Mesenchymal stem cell (in vitro differentiated cells and primary cell): ENCODE measurements around the gene RYR2.

ENCODE experiments used
- DNase-seq: peaks from one replicate; pipeline ENCODE4 v3.0.0-alpha.2; 2013
- H2AFZ ChIP-seq: one replicate; pipeline ENCODE4 v1.6.1; 2013; ENCODE audit warnings: low read depth, mild to moderate bottlenecking, control low read depth, inconsistent platforms, low read length, moderate library complexity
- H2AK5ac ChIP-seq: 2 replicates; pipeline ENCODE4 v1.6.1; 2013; ENCODE audit warnings: low read length, moderate library complexity, mild to moderate bottlenecking, inconsistent platforms; ENCODE audit not compliant: severe bottlenecking
- H2BK120ac ChIP-seq: one replicate; pipeline ENCODE4 v1.6.1; 2013; ENCODE audit warnings: low read depth, mild to moderate bottlenecking, inconsistent platforms, low read length, moderate library complexity
- H2BK12ac ChIP-seq, 2 experiments: one replicate each; pipeline ENCODE4 v1.6.1; 2013; ENCODE audit warnings: inconsistent platforms in 2 of 2, low read length in 2 of 2, mild to moderate bottlenecking in 2 of 2, moderate library complexity in 2 of 2, control low read depth in 1 of 2
- H2BK15ac ChIP-seq: one replicate; pipeline ENCODE4 v1.6.1; 2013; ENCODE audit warnings: mild to moderate bottlenecking, low read depth, inconsistent platforms; ENCODE audit not compliant: poor library complexity, severe bottlenecking
- H2BK5ac ChIP-seq: 2 replicates; pipeline ENCODE4 v1.6.1; 2013; ENCODE audit warnings: low read depth, mild to moderate bottlenecking, low read length, control low read depth, inconsistent platforms; ENCODE audit not compliant: poor library complexity, severe bottlenecking
- H3K14ac ChIP-seq, 2 experiments: one replicate each; pipeline ENCODE4 v1.6.1; 2013; ENCODE audit warnings: inconsistent platforms in 2 of 2, low read length in 2 of 2, control low read depth in 1 of 2, mild to moderate bottlenecking in 1 of 2, moderate library complexity in 1 of 2
- H3K18ac ChIP-seq, 2 experiments: one replicate each; pipeline ENCODE4 v1.6.1; 2013; ENCODE audit warnings: inconsistent platforms in 2 of 2, low read length in 2 of 2, control low read depth in 1 of 2, low read depth in 1 of 2, mild to moderate bottlenecking in 1 of 2
- H3K23ac ChIP-seq, 2 experiments: one replicate each; pipeline ENCODE4 v1.6.1; 2013; ENCODE audit warnings: inconsistent platforms in 2 of 2, low read length in 2 of 2, mild to moderate bottlenecking in 2 of 2, moderate library complexity in 2 of 2, control low read depth in 1 of 2
- H3K27ac ChIP-seq: 2 replicates; pipeline ENCODE4 v1.5.1; 2013; ENCODE audit warnings: mild to moderate bottlenecking, moderate library complexity, low read length, control low read depth, inconsistent platforms; ENCODE audit not compliant: poor library complexity, severe bottlenecking
- H3K27me3 ChIP-seq, 2 experiments: 2 replicates each; pipeline versions ENCODE4 v1.6.1 to v1.7.0; 2013; ENCODE audit warnings: low read length in 2 of 2, mild to moderate bottlenecking in 2 of 2, moderate library complexity in 2 of 2, control low read depth in 1 of 2, inconsistent platforms in 1 of 2; ENCODE audit not compliant: control insufficient read depth in 1 of 2, insufficient read depth in 1 of 2
- H3K36me3 ChIP-seq, 2 experiments: 2 replicates each; pipeline versions ENCODE4 v1.6.1 to v1.7.0; 2013; ENCODE audit warnings: low read length in 2 of 2, control low read depth in 1 of 2, inconsistent platforms in 1 of 2, low read depth in 1 of 2, mild to moderate bottlenecking in 1 of 2; ENCODE audit not compliant: insufficient read depth in 2 of 2, control insufficient read depth in 1 of 2
- H3K4ac ChIP-seq, 2 experiments: one replicate each; pipeline ENCODE4 v1.6.1; 2013; ENCODE audit warnings: inconsistent platforms in 2 of 2, low read length in 2 of 2, mild to moderate bottlenecking in 2 of 2, moderate library complexity in 2 of 2, control low read depth in 1 of 2, low read depth in 1 of 2
- H3K4me1 ChIP-seq: 2 replicates; pipeline ENCODE4 v1.6.1; 2013; ENCODE audit warnings: low read depth, low read length, control low read depth; ENCODE audit not compliant: control insufficient read depth, insufficient read depth
- H3K4me2 ChIP-seq: 2 replicates; pipeline ENCODE4 v1.6.1; 2013; ENCODE audit warnings: low read length, mild to moderate bottlenecking, inconsistent platforms; ENCODE audit not compliant: poor library complexity, severe bottlenecking
- H3K4me3 ChIP-seq, 2 experiments: 2 replicates each; pipeline versions ENCODE4 v1.5.1 to v1.7.0; 2013; ENCODE audit warnings: low read length in 2 of 2, mild to moderate bottlenecking in 2 of 2, control low read depth in 1 of 2, low read depth in 1 of 2; ENCODE audit not compliant: insufficient read depth in 1 of 2
- H3K79me1 ChIP-seq: replicated peaks from 2 replicates; pipeline ENCODE4 v1.6.1; 2013; ENCODE audit warnings: mild to moderate bottlenecking, control low read depth, low read length, inconsistent platforms; ENCODE audit not compliant: poor library complexity, severe bottlenecking
- H3K9ac ChIP-seq: 2 replicates; pipeline ENCODE4 v1.7.0; 2013; ENCODE audit warnings: mild to moderate bottlenecking, low read length, moderate library complexity
- H3K9me3 ChIP-seq: 2 replicates; pipeline ENCODE4 v1.7.0; 2013; ENCODE audit warnings: mild to moderate bottlenecking, low read length; ENCODE audit not compliant: control insufficient read depth
- H4K8ac ChIP-seq: one replicate; pipeline ENCODE4 v1.6.1; 2013; ENCODE audit warnings: inconsistent platforms, mild to moderate bottlenecking, low read length, moderate library complexity
- H4K91ac ChIP-seq: one replicate; pipeline ENCODE4 v1.6.1; 2013; ENCODE audit warnings: mild to moderate bottlenecking, low read length, inconsistent platforms
- WGBS: methylation state at CpG from one replicate; pipeline ENCODE4 v1.1.7; 2013; ENCODE audit warnings: mixed read lengths; 5-methylcytosine and 5-hydroxymethylcytosine counted together

Gene RYR2

DNA sequence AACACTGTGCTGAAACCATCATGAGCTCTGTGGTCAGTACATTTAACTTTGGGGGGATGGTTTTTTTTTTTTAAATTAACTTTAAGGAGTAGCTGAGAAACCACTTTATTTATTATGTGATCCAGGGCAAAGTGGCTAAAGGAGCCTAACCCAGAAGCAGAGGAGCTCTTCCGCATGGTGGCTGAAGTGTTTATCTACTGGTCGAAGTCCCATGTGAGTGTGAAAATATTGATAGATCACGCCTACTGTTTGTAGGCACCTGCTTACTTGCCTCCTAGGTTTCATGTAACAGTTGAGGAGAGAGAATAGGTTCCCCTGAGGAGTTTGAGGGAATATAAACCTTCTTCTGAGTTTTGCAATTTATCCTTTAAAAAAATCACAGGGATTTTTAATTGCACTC lies 667.4 kb downstream of the RYR2 start:
- Histone ChIP-seq H3K4me1 (no peaks in the 10 kb centered on the region), H3K27ac (no peak overlapping the region), H3K27me3 (no peaks in the 10 kb centered on the region), H3K23ac (no peak overlapping the region), H3K4ac (no peak overlapping the region), H2AFZ (no peak overlapping the region), H3K36me3 (no peaks in the 10 kb centered on the region), H2BK120ac (no peak overlapping the region), H3K79me1 (no peaks in the 10 kb centered on the region), H2BK15ac (no peak overlapping the region), H3K18ac (no peak overlapping the region), H3K9me3 (no peaks in the 10 kb centered on the region), H3K14ac (no peak overlapping the region), H4K91ac (no peak overlapping the region), H3K4me3 (no peak overlapping the region), H3K4me2 (no peak overlapping the region), H3K9ac (no peak overlapping the region), H2BK12ac (no peak overlapping the region), H2BK5ac (no peak overlapping the region), H2AK5ac (no peak overlapping the region), H4K8ac (no peak overlapping the region)
- DNase-seq = no peak
- WGBS = 92% methylated on average over 3 of the region's 3 CpGs

DNA sequence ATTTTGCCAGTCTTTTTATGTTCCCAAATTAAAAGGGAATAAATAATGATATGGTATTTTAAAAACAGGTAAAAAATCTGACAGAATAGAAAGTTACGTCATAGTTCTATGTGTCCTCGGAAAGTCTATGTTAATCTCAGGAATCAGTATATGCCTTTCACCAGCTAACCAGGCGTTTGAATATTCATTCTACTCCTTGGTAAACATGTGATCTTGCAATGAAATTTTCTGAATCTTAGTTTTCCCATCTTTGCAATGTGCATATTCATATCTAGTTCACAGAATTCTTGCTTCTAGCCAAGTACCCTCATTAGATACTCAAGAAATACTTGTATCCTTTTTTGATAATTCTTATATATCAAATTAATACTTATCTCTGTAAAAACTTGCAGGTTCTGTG lies 669.3 kb downstream of the RYR2 start:
- Histone ChIP-seq H3K27me3 (no peaks in the 10 kb centered on the region), H3K4me2 (no peak overlapping the region), H3K23ac (no peak overlapping the region), H4K8ac (no peak overlapping the region), H2BK120ac (no peak overlapping the region), H3K4me1 (no peaks in the 10 kb centered on the region), H3K14ac (no peak overlapping the region), H2BK5ac (no peak overlapping the region), H2AFZ (no peak overlapping the region), H3K4ac (no peak overlapping the region), H3K36me3 (no peaks in the 10 kb centered on the region), H3K79me1 (no peaks in the 10 kb centered on the region), H2BK15ac (no peak overlapping the region), H3K18ac (no peak overlapping the region), H2BK12ac (no peak overlapping the region), H4K91ac (no peak overlapping the region), H3K9ac (no peak overlapping the region), H3K27ac (no peak overlapping the region), H2AK5ac (no peak overlapping the region), H3K4me3 (no peak overlapping the region), H3K9me3 (no peaks in the 10 kb centered on the region)
- 85% methylated on average over 3 of the region's 3 CpGs for WGBS
- DNase-seq = no peak

- no peak overlapping the region for H3K27ac ChIP-seq
- no peaks in the 10 kb centered on the region for H3K9me3 ChIP-seq
- H3K23ac ChIP-seq = no peak overlapping the region
- H4K8ac ChIP-seq = no peak overlapping the region
- H3K4me2 ChIP-seq = no peak overlapping the region
- H3K27me3 ChIP-seq = no peaks in the 10 kb centered on the region
- no peaks in the 10 kb centered on the region for H3K79me1 ChIP-seq
- no peak overlapping the region for H3K4me3 ChIP-seq
- no peaks in the 10 kb centered on the region for H3K4me1 ChIP-seq
- no peak overlapping the region for H2AK5ac ChIP-seq
- H4K91ac ChIP-seq = no peak overlapping the region
- DNase-seq = no peak
- H2BK12ac ChIP-seq = no peak overlapping the region
- H2BK120ac ChIP-seq = no peak overlapping the region
- no peak overlapping the region for H3K9ac ChIP-seq
- no peak overlapping the region for H3K18ac ChIP-seq
- H2AFZ ChIP-seq = no peak overlapping the region
- no peaks in the 10 kb centered on the region for H3K36me3 ChIP-seq
- 68% methylated on average over 6 of the region's 6 CpGs for WGBS
- H2BK15ac ChIP-seq = no peak overlapping the region
- H2BK5ac ChIP-seq = no peak overlapping the region
- H3K14ac ChIP-seq = no peak overlapping the region
- no peak overlapping the region for H3K4ac ChIP-seq
Observed at GRCh38 chr1:237712082-237712481, 670.1 kb downstream of the RYR2 start.

DNA sequence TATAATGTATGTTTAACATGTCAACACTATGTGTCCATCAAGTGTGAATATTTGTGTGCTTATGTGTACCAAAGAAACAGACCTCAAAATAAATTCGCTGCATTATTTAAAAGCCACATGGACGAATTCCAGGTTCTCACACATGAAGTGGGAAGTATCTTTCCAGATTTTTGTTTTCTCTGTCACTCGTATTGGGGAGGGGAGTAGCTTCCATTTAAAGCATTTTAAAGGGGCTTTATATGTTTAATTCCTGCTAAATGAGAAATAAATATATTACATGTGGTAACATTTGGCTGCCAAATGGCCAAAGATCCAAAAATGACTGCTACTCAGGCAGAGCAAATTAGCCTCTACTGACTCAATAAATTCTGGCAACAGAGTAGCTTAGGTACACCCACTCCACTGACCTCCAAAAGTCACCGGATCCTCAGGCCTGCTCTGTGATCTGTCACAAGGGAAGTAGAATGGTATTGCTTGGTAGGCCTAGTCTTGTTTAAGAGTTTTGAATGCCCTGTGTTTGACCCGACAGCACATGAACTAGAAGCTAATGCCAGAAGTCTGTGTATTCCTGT lies 670.7 kb downstream of the RYR2 start:
- Histone ChIP-seq H3K4ac (no peak overlapping the region), H2AK5ac (no peak overlapping the region), H2BK5ac (no peak overlapping the region), H3K79me1 (no peaks in the 10 kb centered on the region), H3K27ac (no peak overlapping the region), H3K23ac (no peak overlapping the region), H2AFZ (no peak overlapping the region), H4K91ac (no peak overlapping the region), H2BK120ac (no peak overlapping the region), H4K8ac (no peak overlapping the region), H3K14ac (no peak overlapping the region), H3K18ac (no peak overlapping the region), H3K4me2 (no peak overlapping the region), H3K9me3 (no peaks in the 10 kb centered on the region), H3K27me3 (no peaks in the 10 kb centered on the region), H3K4me1 (no peaks in the 10 kb centered on the region), H3K36me3 (no peaks in the 10 kb centered on the region), H2BK15ac (no peak overlapping the region), H3K4me3 (no peak overlapping the region), H2BK12ac (no peak overlapping the region), H3K9ac (no peak overlapping the region)
- 75% methylated on average over 3 of the region's 5 CpGs for WGBS
- no peak for DNase-seq
